Measurements from ENCODE around the gene EPB41L4B.

The EPB41L4B gene

DNA sequence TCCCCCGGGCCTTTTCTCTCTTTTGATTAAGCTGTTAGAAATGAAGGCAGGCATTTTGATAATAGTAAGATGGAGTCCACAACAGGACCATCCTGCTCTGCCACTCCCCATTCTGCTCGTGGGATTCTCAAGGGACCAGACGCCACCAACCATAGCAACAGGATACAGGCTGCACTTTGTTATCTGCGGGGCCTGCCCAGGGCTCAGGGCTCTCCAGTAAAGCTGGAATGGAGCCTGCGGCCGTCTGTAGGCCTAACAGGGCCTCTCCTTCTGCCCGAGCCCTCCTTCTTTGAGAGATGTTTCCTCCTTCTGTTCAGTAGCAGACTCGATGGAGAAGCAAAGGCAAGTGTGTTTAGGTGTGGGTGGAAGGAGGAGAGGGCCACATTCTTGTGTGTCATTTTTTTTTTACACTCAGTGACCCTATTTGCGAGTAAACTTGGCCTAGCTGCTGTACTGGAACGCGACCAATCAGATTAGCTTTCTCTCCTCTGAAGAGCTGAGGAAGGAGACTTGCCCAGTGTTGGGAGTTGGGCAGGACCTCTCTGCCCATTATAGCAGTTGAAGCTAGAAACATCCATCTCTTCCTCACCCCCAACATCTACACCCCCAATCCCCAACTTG is 8.9 kb upstream of the EPB41L4B start:
- no peak overlapping the region for H3K4me2 ChIP-seq
- H3K27ac ChIP-seq = no peak overlapping the region
- H2AFZ ChIP-seq (ENCODE audit: low read depth) = no peak overlapping the region
- no peaks in the 10 kb centered on the region for H3K79me2 ChIP-seq (ENCODE audit: insufficient read depth, low read depth)
- H3K9ac ChIP-seq = no peak overlapping the region
- H3K36me3 ChIP-seq (ENCODE audit: insufficient read depth) = no peaks in the 10 kb centered on the region
- no peaks in the 10 kb centered on the region for H4K20me1 ChIP-seq (ENCODE audit: insufficient read depth)
- TF ChIP-seq, protein P1, sequence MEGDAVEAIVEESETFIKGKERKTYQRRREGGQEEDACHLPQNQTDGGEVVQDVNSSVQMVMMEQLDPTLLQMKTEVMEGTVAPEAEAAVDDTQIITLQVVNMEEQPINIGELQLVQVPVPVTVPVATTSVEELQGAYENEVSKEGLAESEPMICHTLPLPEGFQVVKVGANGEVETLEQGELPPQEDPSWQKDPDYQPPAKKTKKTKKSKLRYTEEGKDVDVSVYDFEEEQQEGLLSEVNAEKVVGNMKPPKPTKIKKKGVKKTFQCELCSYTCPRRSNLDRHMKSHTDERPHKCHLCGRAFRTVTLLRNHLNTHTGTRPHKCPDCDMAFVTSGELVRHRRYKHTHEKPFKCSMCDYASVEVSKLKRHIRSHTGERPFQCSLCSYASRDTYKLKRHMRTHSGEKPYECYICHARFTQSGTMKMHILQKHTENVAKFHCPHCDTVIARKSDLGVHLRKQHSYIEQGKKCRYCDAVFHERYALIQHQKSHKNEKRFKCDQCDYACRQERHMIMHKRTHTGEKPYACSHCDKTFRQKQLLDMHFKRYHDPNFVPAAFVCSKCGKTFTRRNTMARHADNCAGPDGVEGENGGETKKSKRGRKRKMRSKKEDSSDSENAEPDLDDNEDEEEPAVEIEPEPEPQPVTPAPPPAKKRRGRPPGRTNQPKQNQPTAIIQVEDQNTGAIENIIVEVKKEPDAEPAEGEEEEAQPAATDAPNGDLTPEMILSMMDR (conservative IDR thresholded peaks at IDR 0.05; ENCODE audit: low read depth, low read length) = no peak
- no peak overlapping the region for H3K4me3 ChIP-seq (IDR thresholded peaks at IDR 0.05; ENCODE audit: insufficient read depth, low read depth, low read length)
- no peaks in the 10 kb centered on the region for H3K4me1 ChIP-seq (ENCODE audit: low read depth, poor library complexity, severe bottlenecking)
- H3K27me3 ChIP-seq (ENCODE audit: insufficient read depth, low read depth) = no peaks in the 10 kb centered on the region

DNA sequence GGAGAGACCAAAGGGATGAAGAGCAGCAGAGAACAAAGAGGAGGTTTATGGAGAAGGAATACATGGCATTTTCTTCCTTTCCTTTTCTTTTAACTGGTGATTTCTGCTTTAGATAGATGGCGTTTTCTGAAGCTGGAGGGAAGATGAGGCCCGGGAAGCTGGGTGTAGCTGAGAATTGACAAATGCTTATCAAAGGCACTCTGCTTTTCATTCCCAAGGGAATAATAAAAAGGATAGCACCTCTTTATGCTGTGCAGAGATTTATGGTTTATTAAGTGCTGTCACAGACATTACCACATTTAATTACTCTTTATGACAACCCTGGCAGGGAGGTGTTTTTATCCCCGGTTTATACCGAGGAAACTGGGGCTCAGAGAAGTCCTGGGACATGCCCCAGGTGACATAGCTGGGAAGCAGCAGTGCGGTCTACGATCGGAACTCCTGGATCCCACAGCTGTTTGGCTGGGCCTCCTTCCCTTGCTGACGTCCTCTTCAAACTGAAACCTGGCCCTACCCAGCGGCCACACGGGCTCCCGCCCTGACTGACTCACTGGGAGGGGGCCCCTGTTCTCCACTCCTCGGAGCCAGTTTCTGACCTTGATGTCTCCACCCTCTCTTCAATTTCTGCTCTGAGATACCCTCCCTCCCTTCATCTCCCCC is 8.2 kb upstream of the EPB41L4B start:
- Histone ChIP-seq H3K4me1 (ENCODE audit: low read depth, poor library complexity, severe bottlenecking) (no peaks in the 10 kb centered on the region), H4K20me1 (ENCODE audit: insufficient read depth) (no peaks in the 10 kb centered on the region), H3K36me3 (ENCODE audit: insufficient read depth) (no peaks in the 10 kb centered on the region), H3K4me3 (IDR thresholded peaks at IDR 0.05; ENCODE audit: insufficient read depth, low read depth, low read length) (no peak overlapping the region), H3K9ac (no peak overlapping the region), H3K27ac (no peak overlapping the region), H2AFZ (ENCODE audit: low read depth) (no peak overlapping the region), H3K27me3 (ENCODE audit: insufficient read depth, low read depth) (no peaks in the 10 kb centered on the region), H3K4me2 (no peak overlapping the region), H3K79me2 (ENCODE audit: insufficient read depth, low read depth) (no peaks in the 10 kb centered on the region)
- TF ChIP-seq, protein P1 (conservative IDR thresholded peaks at IDR 0.05; ENCODE audit: low read depth, low read length) = no peak

DNA sequence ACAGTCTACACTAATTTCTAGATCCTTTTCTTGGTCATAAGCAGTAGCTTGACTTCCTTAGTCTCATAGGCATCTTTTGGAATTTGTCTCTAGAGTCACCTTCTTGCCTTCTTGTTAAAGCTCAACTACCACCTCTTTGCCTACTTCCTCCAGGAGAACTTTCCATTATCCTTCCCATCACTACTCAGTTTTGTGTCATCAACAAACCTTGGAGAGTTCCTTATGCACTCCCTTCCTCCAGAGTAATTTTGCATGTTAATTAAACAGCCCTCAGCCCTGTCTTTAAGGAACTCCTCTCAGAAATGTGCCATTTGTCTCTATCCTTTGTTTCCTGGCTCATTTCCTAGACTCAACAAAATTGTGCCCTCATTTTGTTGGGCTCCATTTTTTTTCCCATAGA is 4.2 kb upstream of the EPB41L4B start:
- no peaks in the 10 kb centered on the region for H3K36me3 ChIP-seq (ENCODE audit: insufficient read depth)
- no peak overlapping the region for H2AFZ ChIP-seq (ENCODE audit: low read depth)
- H3K27ac ChIP-seq = no peak overlapping the region
- no peaks in the 10 kb centered on the region for H4K20me1 ChIP-seq (ENCODE audit: insufficient read depth)
- H3K4me1 ChIP-seq (ENCODE audit: low read depth, poor library complexity, severe bottlenecking) = peaks cover 6% of the 10 kb centered on the region
- no peak overlapping the region for H3K4me2 ChIP-seq
- TF ChIP-seq, protein P1 (conservative IDR thresholded peaks at IDR 0.05; ENCODE audit: low read depth, low read length) = no peak
- no peak overlapping the region for H3K4me3 ChIP-seq (IDR thresholded peaks at IDR 0.05; ENCODE audit: insufficient read depth, low read depth, low read length)
- no peaks in the 10 kb centered on the region for H3K27me3 ChIP-seq (ENCODE audit: insufficient read depth, low read depth)
- H3K79me2 ChIP-seq (ENCODE audit: insufficient read depth, low read depth) = no peaks in the 10 kb centered on the region
- no peak overlapping the region for H3K9ac ChIP-seq

DNA sequence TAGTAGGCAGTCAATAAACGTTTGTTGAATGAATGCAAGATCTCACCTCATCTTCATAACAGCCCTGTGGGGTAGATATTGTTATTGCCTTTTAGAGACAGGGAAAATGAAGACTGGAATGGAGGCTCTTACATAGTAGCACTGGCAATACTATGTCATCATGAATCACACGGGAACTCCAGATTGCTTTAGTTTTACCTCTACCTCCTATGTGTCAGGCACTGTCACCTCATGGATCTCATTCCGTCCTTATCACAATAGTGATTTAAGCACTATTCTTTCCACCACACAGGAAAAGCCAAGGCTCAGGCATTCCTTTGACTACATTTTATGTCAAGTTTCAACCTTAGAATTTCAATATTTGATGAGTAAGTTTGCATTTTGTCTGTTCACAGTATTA is 2.9 kb upstream of the EPB41L4B start:
- H3K27ac ChIP-seq = no peak overlapping the region
- H3K4me3 ChIP-seq (IDR thresholded peaks at IDR 0.05; ENCODE audit: insufficient read depth, low read depth, low read length) = no peak overlapping the region
- H3K27me3 ChIP-seq (ENCODE audit: insufficient read depth, low read depth) = no peaks in the 10 kb centered on the region
- H2AFZ ChIP-seq (ENCODE audit: low read depth) = no peak overlapping the region
- no peaks in the 10 kb centered on the region for H3K79me2 ChIP-seq (ENCODE audit: insufficient read depth, low read depth)
- no peaks in the 10 kb centered on the region for H4K20me1 ChIP-seq (ENCODE audit: insufficient read depth)
- H3K4me2 ChIP-seq = no peak overlapping the region
- peaks cover 6% of the 10 kb centered on the region for H3K4me1 ChIP-seq (ENCODE audit: low read depth, poor library complexity, severe bottlenecking)
- H3K9ac ChIP-seq = no peak overlapping the region
- TF ChIP-seq, protein P1 (conservative IDR thresholded peaks at IDR 0.05; ENCODE audit: low read depth, low read length) = no peak
- no peaks in the 10 kb centered on the region for H3K36me3 ChIP-seq (ENCODE audit: insufficient read depth)
